Urinary bladder (tissue), 4 donors: ENCODE measurements around the gene RABGAP1L. TPM values are rescaled to one million over a fixed set of nuclear protein-coding genes. Genes with fewer than 3 reads are reported as not detected.
"Not testable (repeated sequence)": the region's sequence is repeated elsewhere in the genome, so short reads cannot be mapped to it uniquely, and the experiment has no call there.

Experiments used
- DNase-seq: peaks from one replicate; pipeline ENCODE4 v3.0.0-alpha.2; 2015; ENCODE audit errors: extremely low spot score
- H3K27ac ChIP-seq: one replicate; pipeline ENCODE4 v1.5.1; 2013; ENCODE audit warnings: low read depth, mild to moderate bottlenecking, moderate library complexity
- H3K36me3 ChIP-seq: one replicate; pipeline ENCODE4 v1.6.1; 2013; ENCODE audit warnings: mild to moderate bottlenecking, moderate library complexity; ENCODE audit not compliant: insufficient read depth
- H3K4me1 ChIP-seq: one replicate; pipeline ENCODE4 v1.6.1; 2013; ENCODE audit warnings: mild to moderate bottlenecking, moderate library complexity; ENCODE audit not compliant: insufficient read depth
- H3K4me3 ChIP-seq: one replicate; pipeline ENCODE4 v1.5.1; 2013; ENCODE audit warnings: low read depth, low read length
- WGBS: extraction: QIAGEN DNeasy Blood & Tissue Kit; methylation state at CpG from one replicate; pipeline ENCODE4 v1.1.7; 2013; 5-methylcytosine and 5-hydroxymethylcytosine counted together
- polyA plus RNA-seq: library from polyadenylated mRNA; stranded (reverse); fragments of 200-250 nt; gene quantifications from one replicate; pipeline ENCODE4 v1.2.3, GENCODE V29; 2013
- total RNA-seq: library from RNA; depleted of rRNA; stranded (reverse); fragments of >200 nt; gene quantifications from one replicate; pipeline ENCODE4 v1.2.3, GENCODE V29; 2014
- donor health status: healthy with polysubstance abuse.
- donor health status: healthy.

Gene RABGAP1L
- total and polyA plus RNA-seq, 2 donors: 14.5 to 102 TPM

- no peak for DNase-seq
- no peaks in the 10 kb centered on the region for H3K4me1 ChIP-seq
- H3K27ac ChIP-seq: no peak overlapping the region
- no peak overlapping the region for H3K4me3 ChIP-seq
- H3K36me3 ChIP-seq: no peaks in the 10 kb centered on the region
- WGBS: 23% methylated on average over 1 of the region's 1 CpG
Measured at GRCh38 chr1:174469687-174470086, 310.4 kb downstream of the RABGAP1L start.

- 100% methylated on average over 1 of the region's 1 CpG for WGBS
- Histone ChIP-seq H3K4me3 (no peak overlapping the region), H3K36me3 (no peaks in the 10 kb centered on the region), H3K4me1 (no peaks in the 10 kb centered on the region), H3K27ac (no peak overlapping the region)
- DNase-seq: no peak
Measured at GRCh38 chr1:174479281-174479680, 320.0 kb downstream of the RABGAP1L start.

GRCh38 chr1:174480324-174480723, 321.0 kb downstream of the RABGAP1L start:
- DNase-seq: no peak
- Histone ChIP-seq H3K27ac (no peak overlapping the region), H3K4me1 (no peaks in the 10 kb centered on the region), H3K4me3 (no peak overlapping the region), H3K36me3 (no peaks in the 10 kb centered on the region)
- WGBS: 59% methylated on average over 1 of the region's 1 CpG

- DNase-seq: no peak
- H3K36me3 ChIP-seq: no peaks in the 10 kb centered on the region
- H3K27ac ChIP-seq: no peak overlapping the region
- WGBS: 86% methylated on average over 2 of the region's 2 CpGs
- H3K4me1 ChIP-seq: no peaks in the 10 kb centered on the region
- no peak overlapping the region for H3K4me3 ChIP-seq
Measured at GRCh38 chr1:174491606-174492005, 332.3 kb downstream of the RABGAP1L start.

GRCh38 chr1:174497478-174497877, 338.2 kb downstream of the RABGAP1L start:
- Histone ChIP-seq H3K4me1 (no peaks in the 10 kb centered on the region), H3K27ac (no peak overlapping the region), H3K36me3 (no peaks in the 10 kb centered on the region), H3K4me3 (no peak overlapping the region)
- DNase-seq: no peak

- H3K36me3 ChIP-seq, H3K27ac ChIP-seq, H3K4me1 ChIP-seq, H3K4me3 ChIP-seq, DNase-seq: not testable (repeated sequence)
- WGBS: 97% methylated on average over 6 of the region's 6 CpGs
Measured at GRCh38 chr1:174516755-174517154, 357.4 kb downstream of the RABGAP1L start.

- Histone ChIP-seq H3K4me1 (no peaks in the 10 kb centered on the region), H3K36me3 (peaks cover 2% of the 10 kb centered on the region), H3K27ac (no peak overlapping the region), H3K4me3 (no peak overlapping the region)
- WGBS: 31% methylated on average over 2 of the region's 2 CpGs
- DNase-seq: no peak
Measured at GRCh38 chr1:174519844-174520243, 360.5 kb downstream of the RABGAP1L start.

GRCh38 chr1:174531751-174532150, 372.4 kb downstream of the RABGAP1L start:
- H3K27ac ChIP-seq: no peak overlapping the region
- no peaks in the 10 kb centered on the region for H3K4me1 ChIP-seq
- no peak for DNase-seq
- H3K36me3 ChIP-seq: no peaks in the 10 kb centered on the region
- 97% methylated on average over 1 of the region's 1 CpG for WGBS
- H3K4me3 ChIP-seq: no peak overlapping the region

- H3K36me3 ChIP-seq: no peaks in the 10 kb centered on the region
- H3K27ac ChIP-seq: no peak overlapping the region
- H3K4me3 ChIP-seq: no peak overlapping the region
- no peaks in the 10 kb centered on the region for H3K4me1 ChIP-seq
- DNase-seq: no peak
Measured at GRCh38 chr1:174534789-174535188, 375.5 kb downstream of the RABGAP1L start.

- no peaks in the 10 kb centered on the region for H3K36me3 ChIP-seq
- H3K4me1 ChIP-seq: no peaks in the 10 kb centered on the region
- WGBS: 76% methylated on average over 2 of the region's 2 CpGs
- H3K27ac ChIP-seq: no peak overlapping the region
- DNase-seq: no peak
- no peak overlapping the region for H3K4me3 ChIP-seq
Measured at GRCh38 chr1:174535207-174535606, 375.9 kb downstream of the RABGAP1L start.

- H3K36me3 ChIP-seq, DNase-seq, H3K4me1 ChIP-seq, H3K27ac ChIP-seq, H3K4me3 ChIP-seq: not testable (repeated sequence)
- WGBS: 72% methylated on average over 2 of the region's 2 CpGs
Measured at GRCh38 chr1:174543421-174543820, 384.1 kb downstream of the RABGAP1L start.

GRCh38 chr1:174550296-174550695, 391.0 kb downstream of the RABGAP1L start:
- 96% methylated on average over 3 of the region's 3 CpGs for WGBS
- no peak for DNase-seq
- no peaks in the 10 kb centered on the region for H3K36me3 ChIP-seq
- H3K4me1 ChIP-seq: no peaks in the 10 kb centered on the region
- H3K27ac ChIP-seq: no peak overlapping the region
- H3K4me3 ChIP-seq: no peak overlapping the region

- Histone ChIP-seq H3K4me3 (no peak overlapping the region), H3K27ac (no peak overlapping the region), H3K36me3 (no peaks in the 10 kb centered on the region), H3K4me1 (no peaks in the 10 kb centered on the region)
- DNase-seq: no peak
- WGBS: 84% methylated on average over 1 of the region's 1 CpG
Measured at GRCh38 chr1:174556392-174556791, 397.1 kb downstream of the RABGAP1L start.

- Histone ChIP-seq H3K27ac (no peak overlapping the region), H3K36me3 (no peaks in the 10 kb centered on the region), H3K4me1 (no peaks in the 10 kb centered on the region), H3K4me3 (no peak overlapping the region)
- DNase-seq: no peak
Measured at GRCh38 chr1:174568551-174568950, 409.2 kb downstream of the RABGAP1L start.

GRCh38 chr1:174569240-174569639, 409.9 kb downstream of the RABGAP1L start:
- Histone ChIP-seq H3K27ac (no peak overlapping the region), H3K4me3 (no peak overlapping the region), H3K4me1 (no peaks in the 10 kb centered on the region), H3K36me3 (no peaks in the 10 kb centered on the region)
- DNase-seq: no peak
- 85% methylated on average over 3 of the region's 3 CpGs for WGBS
